Spleen (tissue), 11 donors: ENCODE results near the gene TIMM17B. TPM values are rescaled to one million over a fixed set of nuclear protein-coding genes. Genes with fewer than 3 reads are reported as not detected.

Experiments
- DNase-seq: peaks from one replicate; pipeline ENCODE4 v3.0.0-alpha.2; 2020
- H3K27ac ChIP-seq, 8 donors: fragments of 200-600 bp; sonication (generic) in 7 of 8; 1 replicate in 4 of 8; 2 replicates in 4 of 8; pipeline versions ENCODE4 v1.5.0 to v1.8.0; 2016 to 2021; ENCODE audit warnings: inconsistent platforms in 4 of 8, mild to moderate bottlenecking in 4 of 8, moderate library complexity in 1 of 8
- H3K27me3 ChIP-seq, 7 donors: fragments of 200-600 bp; sonication (generic) in 6 of 7; replicated peaks in 1 of 7; 1 replicate in 4 of 7; 2 replicates in 3 of 7; pipeline versions ENCODE4 v1.5.0 to v1.8.0; 2016 to 2021; ENCODE audit warnings: inconsistent platforms in 3 of 7, mild to moderate bottlenecking in 1 of 7
- H3K36me3 ChIP-seq, 6 donors: fragments of 200-600 bp; sonication (generic) in 5 of 6; 1 replicate in 4 of 6; 2 replicates in 2 of 6; pipeline versions ENCODE4 v1.5.0 to v1.8.0; 2016 to 2021; ENCODE audit warnings: inconsistent platforms in 2 of 6
- H3K4me1 ChIP-seq, 6 donors: fragments of 200-600 bp; sonication (generic) in 5 of 6; 1 replicate in 3 of 6; 2 replicates in 3 of 6; pipeline versions ENCODE4 v1.5.0 to v1.8.0; 2016 to 2021; ENCODE audit warnings: inconsistent platforms in 3 of 6
- H3K4me3 ChIP-seq, 8 donors: fragments of 200-600 bp; sonication (generic) in 7 of 8; 1 replicate in 4 of 8; 2 replicates in 4 of 8; pipeline versions ENCODE4 v1.5.0 to v1.8.0; 2016 to 2021; ENCODE audit warnings: inconsistent platforms in 4 of 8, mild to moderate bottlenecking in 4 of 8, moderate library complexity in 2 of 8
- H3K9me3 ChIP-seq, 8 donors: fragments of 200-600 bp; sonication (generic) in 7 of 8; 1 replicate in 4 of 8; 2 replicates in 4 of 8; pipeline versions ENCODE4 v1.5.0 to v1.8.0; 2016 to 2021; ENCODE audit warnings: inconsistent platforms in 4 of 8
- CTCF ChIP-seq, 11 experiments: fragments of 200-600 bp in 7 of 11; fragments of 450-650 bp in 4 of 11; sonication (generic) in 4 of 11; IDR thresholded peaks in 8 of 11; conservative IDR thresholded peaks in 3 of 11; 1 replicate in 7 of 11; 2 replicates in 4 of 11; pipeline versions ENCODE4 v1.4.0 to v1.8.0; 2016 to 2021; ENCODE audit warnings: antibody characterized with exemption in 11 of 11, inconsistent platforms in 4 of 11, mild to moderate bottlenecking in 1 of 11
- POLR2A ChIP-seq, 3 donors: fragments of 450-650 bp; IDR thresholded peaks; one replicate each; pipeline ENCODE4 v1.5.1; 2017; ENCODE audit warnings: antibody characterized with exemption in 3 of 3, mild to moderate bottlenecking in 1 of 3
- POLR2AphosphoS5 ChIP-seq, 3 donors: sonication (generic); formaldehyde crosslinking; IDR thresholded peaks; one replicate each; pipeline ENCODE4 v1.5.1; 2017; ENCODE audit warnings: antibody characterized with exemption in 3 of 3
- WGBS, 5 donors: extraction: QIAGEN DNeasy Blood & Tissue Kit in 3 of 5; methylation state at CpG; one replicate each; pipeline versions ENCODE4 v1.1.5 to v1.1.7; 2013 to 2018; 5-methylcytosine and 5-hydroxymethylcytosine counted together
- intact Hi-C: fragments of 100-400 bp; cut with DNase I; formaldehyde crosslinking; loops from one replicate; pipeline ENCODE4 v1.15.0; 2023; ENCODE audit warnings: low total_unique reads
- polyA plus RNA-seq, 3 donors: library from polyadenylated mRNA; stranded (reverse); fragments of 200-250 nt; gene quantifications; one replicate each; pipeline ENCODE4 v1.2.1, GENCODE V29; 2013
- total RNA-seq, 7 donors: library from RNA; depleted of rRNA in 3 of 7; stranded (reverse); fragments of >200 nt in 3 of 7; fragmentation: NEBNext Ultra II Directional in 4 of 7; extraction: Animal tissue kit (Norgen Biotek cat#: 25700) in 4 of 7; gene quantifications; one replicate each; pipeline versions ENCODE4 v1.1.0 to v1.2.1, GENCODE V29; 2016 to 2021
- donor health status: healthy with polysubstance abuse.
- donor health status: DM: no; HTN: no; CAD: no; lungs with moderate emphysema.
- donor health status: DM: no; HTN: no; CAD: no.
- donor health status: Bipolar disorder and iron deficiency.
- donor health status: healthy.
- donor health status: DM: no; HTN: no; CAD: no.
- donor health status: DM: yes; HTN: yes; CAD: no.

TIMM17B gene
- total and polyA plus RNA-seq, 10 donors = 29.3 to 68.8 (median 39.5) TPM

- no peak for DNase-seq
- intact Hi-C loops = no loop called here
- Histone ChIP-seq H3K4me1 (peaks cover 0 to 4% (median 2%) of the 10 kb centered on the region in 6 donors), H3K27me3 (no peaks in the 10 kb centered on the region), H3K36me3 (peaks cover 0 to 90% (median 34%) of the 10 kb centered on the region in 6 donors), H3K27ac (no peak overlapping the region), H3K4me3 (no peak overlapping the region), H3K9me3 (no peaks in the 10 kb centered on the region)
- 86 to 92% (median 90%) methylated on average over 2 to 14 of the region's 14 CpGs; no CpG with 5 or more reads in 1 of the 5 donors for WGBS, 5 donors
- TF ChIP-seq CTCF (IDR thresholded peaks at IDR 0.05 in 8 of 11, conservative IDR thresholded peaks at IDR 0.05 in 3 of 11) = no peak
- TF ChIP-seq POLR2A (IDR thresholded peaks at IDR 0.05) = no peak
- TF ChIP-seq POLR2AphosphoS5 (IDR thresholded peaks at IDR 0.05) = no peak
Measured at GRCh38 chrX:48904626-48905025, 7.1 kb upstream of the TIMM17B start.

DNA sequence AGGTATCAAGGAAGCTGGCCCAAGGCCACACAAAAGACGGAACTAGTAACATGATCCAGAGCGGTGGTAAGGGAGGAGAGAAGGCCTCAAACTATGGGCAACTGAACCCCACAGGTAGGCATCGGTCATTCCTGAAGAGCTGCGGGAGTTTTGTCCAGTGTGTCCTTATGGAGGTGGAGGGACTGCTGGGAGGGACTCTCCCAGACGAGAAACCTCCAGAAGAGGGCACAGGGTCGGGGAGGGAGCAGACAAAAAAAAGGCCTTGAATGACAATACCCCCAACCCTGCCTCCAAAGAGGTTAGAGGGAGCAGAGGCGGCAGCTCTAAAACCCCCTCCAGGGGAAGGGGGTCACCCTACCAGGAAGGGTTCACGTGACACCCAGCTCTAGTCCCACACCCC is 6.6 kb upstream of the TIMM17B start:
- H3K36me3 ChIP-seq = peaks cover 0 to 90% (median 36%) of the 10 kb centered on the region in 6 donors

DNA sequence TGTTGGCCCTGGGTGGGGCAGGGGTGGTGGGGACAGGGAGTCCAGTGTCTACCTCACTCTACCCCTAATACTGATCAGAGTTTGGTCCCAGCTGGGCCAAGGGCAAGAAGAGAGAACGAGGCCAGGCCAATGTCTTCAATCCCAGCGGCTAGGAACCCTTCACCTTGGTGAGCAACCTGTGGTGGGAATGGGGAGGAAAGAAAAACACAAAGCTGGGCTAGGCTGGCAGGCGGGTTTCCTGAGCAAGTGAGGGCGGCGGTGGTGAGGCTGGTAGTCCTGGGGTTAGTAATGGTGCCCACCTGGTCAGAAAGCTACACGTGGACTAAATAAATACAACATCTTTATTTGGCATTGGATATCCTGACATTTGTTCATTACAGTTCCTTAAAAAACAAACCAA is 5.7 kb upstream of the TIMM17B start:
- Histone ChIP-seq H3K4me3 (no peak overlapping the region), H3K27me3 (no peaks in the 10 kb centered on the region), H3K27ac (no peak overlapping the region), H3K4me1 (peaks cover 0 to 18% (median 12%) of the 10 kb centered on the region in 6 donors), H3K36me3 (peaks cover 0 to 88% (median 36%) of the 10 kb centered on the region in 6 donors), H3K9me3 (no peaks in the 10 kb centered on the region)
- no peak for TF ChIP-seq POLR2AphosphoS5 (IDR thresholded peaks at IDR 0.05)
- TF ChIP-seq CTCF (IDR thresholded peaks at IDR 0.05 in 8 of 11, conservative IDR thresholded peaks at IDR 0.05 in 3 of 11) = no peak
- TF ChIP-seq POLR2A (IDR thresholded peaks at IDR 0.05) = no peak
- intact Hi-C loops = no loop called here
- 79 to 93% (median 89%) methylated on average over 6 of the region's 6 CpGs for WGBS, 5 donors
- no peak for DNase-seq

More for the DNA sequence above, 6.6 kb upstream of the TIMM17B start:
- no peak overlapping the region for H3K4me3 ChIP-seq
- H3K4me1 ChIP-seq = peaks cover 0 to 9% (median 6%) of the 10 kb centered on the region in 6 donors
- H3K27me3 ChIP-seq = no peaks in the 10 kb centered on the region
- WGBS, 5 donors = 74 to 87% (median 82%) methylated on average over 5 to 8 of the region's 8 CpGs
- no peaks in the 10 kb centered on the region for H3K9me3 ChIP-seq
- intact Hi-C loops = no loop called here
- no peak overlapping the region for H3K27ac ChIP-seq
- DNase-seq = peak; percentile 45
- TF ChIP-seq CTCF (IDR thresholded peaks at IDR 0.05 in 8 of 11, conservative IDR thresholded peaks at IDR 0.05 in 3 of 11) = no peak
- no peak for TF ChIP-seq POLR2A (IDR thresholded peaks at IDR 0.05)
- TF ChIP-seq POLR2AphosphoS5 (IDR thresholded peaks at IDR 0.05) = no peak

DNA sequence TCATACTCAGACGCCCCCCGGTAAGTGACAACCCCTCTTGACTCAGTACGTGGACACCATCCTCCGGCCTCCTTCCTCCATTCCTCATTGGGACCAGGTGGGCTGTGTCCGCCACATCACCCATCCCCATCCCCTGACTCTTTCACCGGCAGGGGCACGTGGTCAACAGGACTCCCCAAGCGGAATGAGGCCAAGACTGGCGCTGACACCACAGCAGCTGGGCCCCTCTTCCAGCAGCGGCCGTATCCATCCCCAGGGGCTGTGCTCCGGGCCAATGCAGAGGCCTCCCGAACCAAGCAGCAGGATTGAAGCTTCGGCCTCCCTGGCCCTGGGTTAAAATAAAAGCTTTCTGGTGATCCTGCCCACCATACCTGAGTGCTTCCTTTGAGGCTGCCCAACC is 5.2 kb upstream of the TIMM17B start:
- Histone ChIP-seq H3K9me3 (peaks cover 0 to under 1% (median 0%) of the 10 kb centered on the region in 8 donors), H3K36me3 (peaks cover 0 to 83% (median 36%) of the 10 kb centered on the region in 6 donors), H3K27me3 (no peaks in the 10 kb centered on the region), H3K4me3 (no peak overlapping the region), H3K4me1 (peaks cover 0 to 18% (median 12%) of the 10 kb centered on the region in 6 donors), H3K27ac (no peak overlapping the region)
- TF ChIP-seq POLR2AphosphoS5 (IDR thresholded peaks at IDR 0.05) (no peak), POLR2A (IDR thresholded peaks at IDR 0.05) (no peak), CTCF (IDR thresholded peaks at IDR 0.05 in 8 of 11, conservative IDR thresholded peaks at IDR 0.05 in 3 of 11) (no peak)
- DNase-seq = no peak
- intact Hi-C loops = no loop called here
- whole genome bisulfite sequencing, 5 donors = 89 to 95% (median 93%) methylated on average over 2 to 14 of the region's 14 CpGs
